Purkinje cell (primary cell): Measurements from ENCODE around the gene MAP3K7CL. TPM values are rescaled to one million over a fixed set of nuclear protein-coding genes. Genes with fewer than 3 reads are reported as not detected.

Source experiments
- polyA plus RNA-seq: library from polyadenylated mRNA; unstranded; fragments of >200 nt; fragmentation: Nextera tagmentation; gene quantifications from 2 replicates; pipeline ENCODE4 v1.2.1, GENCODE V29; 2014

MAP3K7CL gene
- not detected in 2 replicates for polyA plus RNA-seq

DNA sequence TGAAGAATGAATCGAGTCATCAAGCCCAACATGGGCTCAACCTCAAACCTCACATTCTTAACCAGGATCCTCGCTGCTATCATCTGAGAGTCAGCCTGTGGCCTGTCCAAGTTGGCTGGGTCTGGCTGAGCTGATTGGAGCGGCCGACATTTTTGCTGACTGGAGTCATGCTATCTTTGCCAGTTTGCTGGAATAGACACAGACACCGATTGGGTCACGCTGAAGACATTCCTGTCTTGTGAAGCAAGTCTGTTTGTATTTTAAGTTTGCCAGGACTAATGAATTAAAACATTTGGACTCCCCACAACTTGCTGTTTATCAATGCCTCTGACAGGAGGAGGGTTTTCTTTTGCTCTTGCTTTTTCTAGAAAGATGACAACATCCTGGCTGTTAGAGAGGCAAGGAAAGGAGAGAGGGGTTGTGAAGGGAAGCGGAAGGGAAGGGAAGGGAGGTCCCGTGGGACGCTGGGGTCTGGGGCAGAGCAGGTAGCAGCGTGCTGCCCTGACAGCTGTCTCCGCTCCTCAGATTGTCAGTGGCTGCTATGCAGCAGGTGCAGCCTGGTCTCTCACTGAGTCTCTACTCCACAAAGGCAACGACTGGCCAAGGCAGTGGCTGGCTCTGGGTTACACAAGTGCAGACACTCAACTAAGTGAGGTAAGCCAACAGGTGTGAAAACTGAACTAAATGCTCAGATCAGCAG lies at the start of gene MAP3K7CL:
MAP3K7CL (plus strand) TSS at position 375 of the 700 bp plus-strand sequence. CDS start 2,701 bp downstream, outside the sequence.

Other genes with a start within 250 kb of the MAP3K7CL start
- 26.4 and 32.4 TPM in 2 replicates for gene LTN1, start 137.8 kb upstream of the MAP3K7CL start, polyA plus RNA-seq
- gene RWDD2B, start 111.3 kb upstream of the MAP3K7CL start, polyA plus RNA-seq = 43.6 and 52.1 TPM in 2 replicates
- 80.4 and 86.6 TPM in 2 replicates for gene USP16, start 106.0 kb upstream of the MAP3K7CL start, polyA plus RNA-seq
- 285 and 365 TPM in 2 replicates for gene CCT8, start 57.0 kb upstream of the MAP3K7CL start, polyA plus RNA-seq
- 5.5 and 13.2 TPM in 2 replicates for gene BACH1, start 168.3 kb downstream of the MAP3K7CL start, polyA plus RNA-seq